ENCODE data around the gene C8B. TPM values are rescaled to one million over a fixed set of nuclear protein-coding genes. Genes with fewer than 3 reads are reported as not detected.
A peak's percentile ranks its signal among the peaks of the same experiment; 100 is the strongest.

The C8B gene
- polyA plus RNA-seq, 3 donors: 0.08 TPM; not detected in 2

GRCh38 chr1:56973923-56974742 lies 8.3 kb upstream of the C8B start:
- no peak for DNase-seq

DNA sequence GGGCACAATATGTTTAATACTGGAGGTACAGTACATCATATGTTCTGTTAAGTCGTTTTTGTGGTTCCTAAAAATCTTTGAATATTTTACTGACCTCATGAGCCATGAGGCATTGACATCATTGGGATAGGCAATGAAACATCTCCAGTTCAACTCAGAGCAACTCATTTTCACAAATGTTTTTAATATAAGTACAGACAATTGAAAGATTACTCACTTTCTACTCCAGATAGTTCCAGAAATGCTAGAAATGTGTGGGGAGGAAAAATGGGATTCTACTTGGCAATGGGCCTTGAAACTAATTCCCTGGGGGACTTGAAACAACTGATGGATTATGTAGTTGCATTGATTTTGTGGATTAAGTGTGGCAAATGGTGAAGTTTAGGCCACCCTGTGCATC lies 7.2 kb upstream of the C8B start:
- no peak for DNase-seq

- no peak for DNase-seq
Observed at GRCh38 chr1:56970280-56970679, 4.5 kb upstream of the C8B start.

DNA sequence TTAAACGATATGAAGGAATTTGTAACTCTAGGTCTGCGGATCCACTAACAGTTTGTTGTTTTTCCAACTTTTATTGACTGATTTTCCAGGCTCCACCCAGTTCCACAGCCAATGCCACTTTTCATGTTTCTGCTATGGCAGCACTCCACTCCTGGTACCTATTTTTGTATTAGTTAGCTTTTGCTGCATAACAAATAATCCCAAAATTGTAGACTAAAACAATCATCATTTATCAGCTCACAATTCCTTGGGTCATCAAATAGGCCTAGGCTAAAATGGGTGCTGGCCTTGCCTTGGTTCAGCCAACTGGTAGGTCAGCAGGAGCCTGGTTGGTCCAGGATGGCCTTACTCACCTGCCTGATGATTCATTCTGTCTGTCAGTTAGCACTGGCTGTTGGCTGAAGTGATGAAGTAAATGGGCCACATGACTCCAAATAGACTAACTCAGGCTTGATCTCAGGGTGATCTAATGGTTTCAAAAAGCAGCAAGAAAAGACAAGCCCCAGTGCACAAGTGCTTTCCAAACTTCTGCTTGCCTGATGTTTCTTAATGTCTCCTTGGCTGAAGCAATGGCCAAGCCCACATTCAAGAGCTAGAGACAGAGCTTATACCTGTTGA lies 3.2 kb upstream of the C8B start:
- no peak for DNase-seq

DNA sequence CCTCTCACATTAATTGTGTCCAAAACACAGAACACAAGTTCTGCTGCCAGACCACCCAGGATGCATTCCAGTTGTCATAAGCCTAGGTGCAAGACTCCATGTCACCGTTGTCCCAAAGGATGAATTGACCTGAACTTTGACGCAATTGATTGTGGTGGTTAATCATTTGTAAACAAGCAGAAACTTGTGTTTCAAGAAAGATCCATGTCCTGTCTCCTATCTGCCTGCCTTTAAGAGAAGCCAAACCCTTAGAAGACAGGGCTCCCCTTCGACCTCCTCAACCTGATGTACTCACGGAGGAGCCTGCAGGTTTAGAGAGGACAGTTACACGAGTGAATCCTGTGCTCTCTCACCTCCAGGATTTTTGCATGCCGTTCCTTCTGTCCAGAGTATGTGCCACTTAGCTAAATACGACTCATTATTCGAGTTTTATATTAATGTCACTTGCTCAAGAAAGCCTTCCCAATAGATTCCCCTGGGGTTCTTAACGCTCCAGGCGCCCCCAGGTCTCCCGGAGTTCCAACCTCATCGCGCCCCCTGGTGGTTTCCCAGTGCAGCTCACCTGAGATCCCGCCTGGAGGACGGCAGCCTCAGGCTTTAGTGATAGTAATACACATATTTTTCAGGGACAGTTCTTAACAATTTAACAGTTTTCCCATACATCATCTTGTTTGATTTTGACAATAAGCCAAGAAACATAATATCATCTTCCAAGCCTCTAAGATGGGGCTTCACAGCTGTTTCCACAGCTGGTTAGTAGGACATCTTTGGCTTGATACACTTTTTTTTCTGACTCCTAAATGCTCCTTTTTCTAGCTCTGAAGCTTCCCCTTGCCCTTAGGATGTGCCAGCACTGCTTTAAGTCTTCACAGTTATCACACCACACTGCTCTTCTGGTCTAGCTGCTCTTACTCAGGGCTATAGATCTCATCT lies 2.4 kb upstream of the C8B start:
- peak; percentile 9 for DNase-seq

DNA sequence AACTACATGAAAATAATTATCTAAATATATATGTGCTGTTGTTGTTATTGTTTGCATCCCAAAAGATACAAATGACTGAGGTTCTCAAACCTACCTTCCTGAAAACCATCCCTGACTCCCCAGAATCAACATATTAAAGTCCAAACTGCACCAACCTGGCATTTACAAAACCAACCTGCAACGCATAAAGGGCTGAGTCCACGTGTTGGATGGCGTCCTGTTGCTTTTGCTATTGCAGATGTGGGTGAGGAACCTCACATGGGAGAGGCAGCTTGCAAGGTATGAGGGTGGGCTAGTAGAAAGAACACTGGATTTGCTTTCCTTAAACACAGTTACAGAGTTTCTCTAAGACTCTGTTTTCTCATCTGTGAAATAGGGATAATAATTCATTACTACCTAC lies 1.5 kb upstream of the C8B start:
- no peak for DNase-seq

- DNase-seq: no peak
Observed at GRCh38 chr1:56966698-56966999, 834 bp upstream of the C8B start.

DNA sequence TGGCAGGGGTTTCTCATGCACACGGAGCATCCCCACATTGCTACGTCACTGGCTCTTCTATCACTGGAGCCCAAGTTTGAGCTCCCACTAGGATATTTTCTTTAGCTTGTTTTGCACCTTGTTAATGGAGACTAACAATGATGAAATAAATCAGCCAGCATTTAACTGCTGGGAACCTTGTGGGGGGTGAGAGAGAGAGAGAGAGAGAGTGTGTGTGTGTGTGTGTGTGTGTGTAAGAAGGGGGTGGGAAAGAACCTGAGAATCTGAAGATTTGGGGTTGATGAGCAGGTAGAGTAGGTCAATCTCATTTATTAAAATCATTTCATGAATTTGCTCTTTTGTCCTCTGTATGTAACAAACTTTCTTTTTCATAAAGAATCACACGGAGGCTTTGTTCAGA lies 624 bp downstream of the C8B start:
- no peak for DNase-seq

- no peak for DNase-seq
Observed at GRCh38 chr1:56964349-56965017, 1.3 kb downstream of the C8B start.

- DNase-seq: no peak
Observed at GRCh38 chr1:56963667-56964066, 2.1 kb downstream of the C8B start.

DNA sequence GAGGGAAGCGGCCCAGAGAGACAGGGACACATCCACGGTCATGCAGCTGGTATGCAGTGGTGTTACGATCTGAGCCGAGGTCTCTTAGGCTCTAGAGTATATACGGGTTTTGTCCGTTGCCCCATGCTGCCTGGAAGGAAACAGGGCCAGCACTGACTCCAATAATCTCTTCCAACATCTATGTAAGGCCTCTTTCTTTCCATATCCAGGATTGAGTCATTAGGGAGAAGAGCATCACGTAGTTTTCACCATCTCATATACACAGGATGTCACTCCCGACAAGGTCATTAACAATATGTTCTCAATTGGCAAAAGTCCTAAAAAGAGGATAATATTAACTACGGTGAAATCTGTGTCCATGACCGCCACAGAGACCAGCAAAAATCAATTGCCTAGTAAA lies 4.4 kb downstream of the C8B start:
- no peak for DNase-seq

DNA sequence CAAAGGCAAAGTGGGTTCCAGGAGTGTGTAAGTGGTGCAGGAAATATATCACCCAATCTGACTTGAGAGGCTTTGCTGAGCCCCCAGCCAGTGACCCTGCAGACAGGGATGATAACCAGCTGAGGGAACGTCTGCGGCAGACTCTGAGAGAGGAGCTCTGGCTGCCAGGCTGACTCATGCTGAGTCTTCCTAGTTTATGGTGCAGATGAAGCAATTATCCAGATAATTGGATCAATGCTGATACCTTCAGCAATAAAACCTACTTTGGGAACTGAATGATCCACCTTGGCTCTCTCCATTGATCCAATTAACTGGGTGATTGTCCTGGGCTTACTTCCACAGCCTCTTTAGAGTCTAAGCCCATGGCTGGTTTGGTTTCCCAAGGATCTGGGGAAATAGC lies 7.3 kb downstream of the C8B start:
- DNase-seq: no peak

GRCh38 chr1:56957931-56958330 lies 7.9 kb downstream of the C8B start:
- no peak for DNase-seq

DNA sequence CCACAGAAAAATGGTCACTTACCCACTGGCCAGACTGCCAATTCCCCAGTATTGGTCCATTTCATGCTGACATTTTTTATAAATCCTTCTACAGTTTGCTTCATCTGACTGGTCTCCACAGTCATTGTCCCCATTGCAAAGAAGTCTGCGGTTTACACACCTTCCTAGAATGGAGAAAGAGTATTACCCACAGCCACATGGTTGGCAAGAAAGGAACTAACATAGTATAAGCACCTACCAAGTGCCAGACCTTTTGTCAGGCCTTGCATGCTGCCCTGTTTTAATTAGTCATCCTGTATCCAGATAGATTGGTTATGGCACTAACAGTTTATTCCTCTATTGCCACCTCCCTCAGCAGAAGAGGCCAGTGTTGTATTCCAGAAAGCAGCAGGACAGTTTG lies 11.2 kb downstream of the C8B start:
- DNase-seq: no peak

DNA sequence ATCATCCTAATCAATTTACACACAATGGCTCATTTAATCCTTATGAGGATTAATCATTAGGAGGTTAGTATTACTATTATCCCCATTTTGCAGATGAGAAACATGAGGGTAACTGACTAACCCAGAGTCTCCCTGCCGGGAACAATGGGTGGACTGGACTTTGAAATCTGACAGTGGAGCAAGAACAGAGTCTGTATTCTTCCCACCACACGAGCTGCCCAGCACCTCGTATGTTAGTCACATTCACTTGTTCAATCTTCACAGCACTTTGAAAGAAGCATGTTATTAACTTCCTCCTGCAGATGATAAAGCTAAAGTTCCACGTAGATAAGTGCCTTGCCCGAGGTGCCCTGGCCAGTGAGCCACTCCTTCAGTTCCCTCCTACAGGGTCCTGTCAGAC lies 12.4 kb downstream of the C8B start:
- DNase-seq: no peak

DNA sequence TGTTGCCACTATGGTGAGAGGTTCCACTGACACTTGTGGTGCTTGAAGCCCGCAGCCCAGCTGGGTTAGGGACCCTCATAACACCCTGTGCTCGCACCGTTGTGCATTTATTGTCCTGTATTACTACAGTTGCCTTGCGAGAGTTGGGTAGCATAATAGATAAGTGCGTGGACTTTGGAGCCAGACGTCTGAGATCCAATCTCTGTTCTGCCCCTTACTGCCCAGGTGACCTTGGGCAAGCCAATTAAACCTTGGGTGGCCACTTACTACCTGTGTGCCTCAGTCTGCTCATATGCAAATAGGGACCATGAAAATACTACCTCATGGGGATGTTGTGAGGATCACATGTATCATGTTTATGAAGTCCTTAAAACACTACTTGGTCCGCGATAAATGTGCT lies 13.3 kb downstream of the C8B start:
- no peak for DNase-seq

GRCh38 chr1:56948403-56949023 lies 17.3 kb downstream of the C8B start:
- no peak for DNase-seq

DNA sequence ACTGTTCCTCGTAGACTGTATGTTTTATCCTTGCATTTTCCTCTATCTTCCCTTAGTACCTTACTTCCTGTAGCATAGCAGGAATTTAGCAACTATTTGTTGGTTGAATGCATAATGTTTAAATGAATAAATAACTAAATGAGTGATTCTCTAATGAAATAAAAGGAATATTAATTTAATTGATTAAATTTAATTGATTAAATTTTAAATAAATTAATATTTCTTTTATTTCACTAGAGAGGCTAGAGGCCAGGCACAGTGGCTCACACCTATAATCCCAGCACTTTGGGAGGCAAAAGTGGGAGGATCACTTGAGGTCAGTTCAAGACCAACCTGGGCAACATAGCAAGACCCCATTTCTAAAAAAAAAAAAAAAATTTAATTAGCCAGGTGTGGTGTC lies 25.8 kb downstream of the C8B start:
- no peak for DNase-seq

GRCh38 chr1:56939209-56939608 lies 26.6 kb downstream of the C8B start:
- no peak for DNase-seq

GRCh38 chr1:56938646-56939045 lies 27.2 kb downstream of the C8B start:
- DNase-seq: no peak

DNA sequence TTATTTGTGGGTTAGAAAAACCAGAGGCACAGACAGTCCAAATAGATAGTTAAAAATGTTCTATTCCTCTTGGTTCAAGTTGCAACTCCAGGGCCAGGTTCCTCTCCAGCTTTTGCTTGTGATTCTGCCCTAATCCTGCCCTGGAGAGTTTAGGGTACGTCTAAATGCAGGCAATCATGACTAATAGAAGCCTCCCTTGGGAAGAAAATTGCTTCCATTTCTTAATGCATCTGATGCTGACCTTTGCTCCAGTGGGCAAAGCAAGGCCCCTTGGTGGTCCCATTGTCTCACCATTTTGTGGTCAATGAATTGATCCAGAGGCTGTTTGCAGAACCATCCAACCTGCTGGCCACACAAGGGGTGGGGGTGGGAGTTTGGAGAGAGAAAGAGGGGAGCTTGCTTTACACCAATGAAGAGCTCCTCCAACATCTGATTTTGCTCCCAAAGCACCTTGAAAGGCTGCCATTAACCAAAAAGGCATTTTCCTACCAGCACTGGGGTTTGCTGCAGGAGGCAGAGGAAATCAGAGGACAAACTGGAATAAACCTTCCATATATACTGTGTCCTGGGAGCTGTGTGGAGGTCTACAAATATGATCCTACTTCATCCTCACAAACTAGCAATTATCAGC lies 31.3 kb downstream of the C8B start:
- DNase-seq: no peak

All from renal pelvis (tissue), 4 donors.